Activated naive CD4-positive, alpha-beta T cell treated with Interleukin-2 at 50 U/mL for 16 hours (primary cell): ENCODE results near the gene ASAP2.

Experiments used
- DNase-seq: peaks from one replicate; pipeline ENCODE4 v3.0.0-alpha.2; 2020

Gene ASAP2

GRCh38 chr2:9279426-9279825 lies 72.8 kb downstream of the ASAP2 start:
- DNase-seq, result no peak

GRCh38 chr2:9280224-9280623 lies 73.6 kb downstream of the ASAP2 start:
- no peak for DNase-seq

GRCh38 chr2:9281145-9281544 lies 74.5 kb downstream of the ASAP2 start:
- DNase-seq, result no peak

GRCh38 chr2:9282128-9283112 lies 75.8 kb downstream of the ASAP2 start:
- no peak for DNase-seq

GRCh38 chr2:9284521-9285297 lies 78.1 kb downstream of the ASAP2 start:
- no peak for DNase-seq

- no peak for DNase-seq
Observed at GRCh38 chr2:9285385-9285920, 78.8 kb downstream of the ASAP2 start.

- no peak for DNase-seq
Observed at GRCh38 chr2:9285921-9286320, 79.3 kb downstream of the ASAP2 start.

- DNase-seq, result no peak
Observed at GRCh38 chr2:9286554-9287399, 80.2 kb downstream of the ASAP2 start.

- DNase-seq, result no peak
Observed at GRCh38 chr2:9287400-9288045, 80.9 kb downstream of the ASAP2 start.

GRCh38 chr2:9288233-9288632 lies 81.6 kb downstream of the ASAP2 start:
- no peak for DNase-seq

- DNase-seq, result no peak
Observed at GRCh38 chr2:9288681-9289338, 82.2 kb downstream of the ASAP2 start.

- DNase-seq, result no peak
Observed at GRCh38 chr2:9291331-9291730, 84.7 kb downstream of the ASAP2 start.

GRCh38 chr2:9291866-9292265 lies 85.3 kb downstream of the ASAP2 start:
- no peak for DNase-seq

GRCh38 chr2:9292426-9292825 lies 85.8 kb downstream of the ASAP2 start:
- DNase-seq, result no peak

GRCh38 chr2:9294764-9295163 lies 88.2 kb downstream of the ASAP2 start:
- no peak for DNase-seq

- no peak for DNase-seq
Observed at GRCh38 chr2:9296559-9296958, 89.9 kb downstream of the ASAP2 start.

GRCh38 chr2:9297156-9297555 lies 90.5 kb downstream of the ASAP2 start:
- DNase-seq, result no peak

- DNase-seq, result no peak
Observed at GRCh38 chr2:9297807-9298206, 91.2 kb downstream of the ASAP2 start.

GRCh38 chr2:9298583-9298982 lies 92.0 kb downstream of the ASAP2 start:
- DNase-seq, result no peak

- DNase-seq, result no peak
Observed at GRCh38 chr2:9299161-9300100, 92.8 kb downstream of the ASAP2 start.
